HUDEP-2 (cell line): Measurements from ENCODE around the gene TOP3B.

ENCODE experiments used
- DNase-seq, 76 experiments: peaks; one replicate each; lab custom pipeline; 2025; ENCODE audit not compliant: unreplicated experiment in 76 of 76; lab: John Stamatoyannopoulos, UW

The TOP3B gene, protein sequence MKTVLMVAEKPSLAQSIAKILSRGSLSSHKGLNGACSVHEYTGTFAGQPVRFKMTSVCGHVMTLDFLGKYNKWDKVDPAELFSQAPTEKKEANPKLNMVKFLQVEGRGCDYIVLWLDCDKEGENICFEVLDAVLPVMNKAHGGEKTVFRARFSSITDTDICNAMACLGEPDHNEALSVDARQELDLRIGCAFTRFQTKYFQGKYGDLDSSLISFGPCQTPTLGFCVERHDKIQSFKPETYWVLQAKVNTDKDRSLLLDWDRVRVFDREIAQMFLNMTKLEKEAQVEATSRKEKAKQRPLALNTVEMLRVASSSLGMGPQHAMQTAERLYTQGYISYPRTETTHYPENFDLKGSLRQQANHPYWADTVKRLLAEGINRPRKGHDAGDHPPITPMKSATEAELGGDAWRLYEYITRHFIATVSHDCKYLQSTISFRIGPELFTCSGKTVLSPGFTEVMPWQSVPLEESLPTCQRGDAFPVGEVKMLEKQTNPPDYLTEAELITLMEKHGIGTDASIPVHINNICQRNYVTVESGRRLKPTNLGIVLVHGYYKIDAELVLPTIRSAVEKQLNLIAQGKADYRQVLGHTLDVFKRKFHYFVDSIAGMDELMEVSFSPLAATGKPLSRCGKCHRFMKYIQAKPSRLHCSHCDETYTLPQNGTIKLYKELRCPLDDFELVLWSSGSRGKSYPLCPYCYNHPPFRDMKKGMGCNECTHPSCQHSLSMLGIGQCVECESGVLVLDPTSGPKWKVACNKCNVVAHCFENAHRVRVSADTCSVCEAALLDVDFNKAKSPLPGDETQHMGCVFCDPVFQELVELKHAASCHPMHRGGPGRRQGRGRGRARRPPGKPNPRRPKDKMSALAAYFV

DNA sequence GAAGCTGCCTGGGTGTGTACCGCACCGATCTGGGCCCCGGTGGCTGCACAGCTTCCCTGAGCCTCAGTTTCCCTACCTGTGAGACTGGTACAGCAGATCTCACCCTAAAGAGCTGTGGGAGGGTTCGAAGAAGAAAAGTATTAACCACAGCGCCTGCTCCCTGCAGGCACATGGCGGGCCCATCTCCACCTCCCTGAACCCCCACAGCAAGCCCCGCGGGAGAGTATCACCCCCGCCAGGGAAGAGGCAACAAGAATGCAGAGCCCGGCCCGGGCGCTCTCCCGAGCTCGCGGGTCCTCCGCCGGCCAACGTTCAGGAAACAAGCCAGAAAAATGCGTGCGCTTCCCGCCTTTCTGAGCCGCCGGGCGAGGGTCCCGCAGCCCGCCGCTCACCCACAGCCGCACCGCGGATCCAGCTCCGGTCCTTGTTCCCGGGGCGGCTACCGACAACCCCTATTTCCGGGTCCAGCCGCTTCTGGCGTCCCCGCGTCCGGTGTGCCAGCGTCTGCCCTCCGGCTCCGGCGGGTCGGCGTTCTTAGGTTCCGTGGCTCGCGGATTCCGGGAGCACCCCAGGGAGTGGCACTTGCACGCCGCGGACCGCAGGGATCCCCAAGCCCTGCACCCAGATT, at the start of gene TOP3B:
Gene TOP3B, minus strand, starts transcription at position 450 of the 628 bp plus-strand sequence. CDS start 7,078 bp downstream, outside the sequence.
- peak in 72 of 76 experiments; percentile 7 to 80 (median 65) for DNase-seq

DNA sequence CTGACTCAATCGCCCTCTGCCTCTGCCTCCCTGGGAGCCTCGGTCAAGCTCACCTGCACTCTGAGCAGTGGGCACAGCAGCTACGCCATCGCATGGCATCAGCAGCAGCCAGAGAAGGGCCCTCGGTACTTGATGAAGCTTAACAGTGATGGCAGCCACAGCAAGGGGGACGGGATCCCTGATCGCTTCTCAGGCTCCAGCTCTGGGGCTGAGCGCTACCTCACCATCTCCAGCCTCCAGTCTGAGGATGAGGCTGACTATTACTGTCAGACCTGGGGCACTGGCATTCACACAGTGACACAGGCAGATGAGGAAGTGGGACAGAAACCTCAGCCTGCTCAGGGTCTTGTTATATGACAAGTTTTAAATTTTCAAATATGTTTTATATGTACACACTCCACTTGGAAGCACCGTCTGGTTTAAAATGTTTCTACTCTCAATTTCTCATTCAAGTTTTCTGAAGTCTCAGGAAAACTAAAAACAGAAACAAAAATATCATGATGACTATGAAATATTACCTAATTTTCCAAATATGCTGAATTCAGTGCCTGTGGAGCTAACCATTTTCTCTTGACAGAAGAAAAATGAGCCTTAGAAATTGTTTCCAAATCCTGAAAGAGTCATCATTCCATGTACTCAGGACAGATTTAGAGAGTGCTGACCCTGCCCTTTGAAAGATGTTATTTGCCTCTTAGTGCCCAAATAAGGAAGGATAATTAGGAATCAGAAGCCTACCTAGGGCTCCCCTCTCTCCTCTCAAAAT, 48.8 kb upstream of the TOP3B start:
- DNase-seq, result no peak

DNA sequence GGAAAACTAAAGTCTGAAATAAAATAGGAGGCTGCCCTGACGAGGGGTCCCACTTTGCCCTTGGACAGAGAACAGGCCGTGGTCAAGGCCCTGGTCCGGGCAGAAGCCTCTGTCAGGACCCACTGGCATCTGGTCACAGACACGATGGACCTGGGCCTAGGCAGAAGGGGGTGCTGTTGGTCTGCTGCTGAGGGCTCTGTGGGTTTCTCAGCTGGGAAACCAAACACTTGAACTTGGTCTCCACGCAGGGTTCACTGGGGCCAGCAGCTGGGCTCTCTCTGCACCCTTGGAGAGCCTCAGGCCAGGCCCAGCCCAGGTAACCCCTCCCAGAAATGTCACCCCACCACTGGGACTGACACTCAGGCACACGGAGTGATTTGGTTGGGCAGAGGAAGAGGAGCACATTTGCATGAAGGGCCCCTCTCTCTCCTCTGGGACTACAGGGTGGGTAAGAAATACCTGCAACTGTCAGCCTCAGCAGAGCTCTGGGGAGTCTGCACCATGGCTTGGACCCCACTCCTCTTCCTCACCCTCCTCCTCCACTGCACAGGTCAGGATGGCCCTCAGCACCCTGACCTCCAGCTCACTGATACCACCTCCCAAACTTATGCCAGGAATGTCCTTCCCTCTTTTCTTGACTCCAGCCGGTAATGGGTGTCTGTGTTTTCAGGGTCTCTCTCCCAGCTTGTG, 48.1 kb upstream of the TOP3B start:
- peak in 3 of 76 experiments; percentile 5 to 20 (median 6) for DNase-seq

DNA sequence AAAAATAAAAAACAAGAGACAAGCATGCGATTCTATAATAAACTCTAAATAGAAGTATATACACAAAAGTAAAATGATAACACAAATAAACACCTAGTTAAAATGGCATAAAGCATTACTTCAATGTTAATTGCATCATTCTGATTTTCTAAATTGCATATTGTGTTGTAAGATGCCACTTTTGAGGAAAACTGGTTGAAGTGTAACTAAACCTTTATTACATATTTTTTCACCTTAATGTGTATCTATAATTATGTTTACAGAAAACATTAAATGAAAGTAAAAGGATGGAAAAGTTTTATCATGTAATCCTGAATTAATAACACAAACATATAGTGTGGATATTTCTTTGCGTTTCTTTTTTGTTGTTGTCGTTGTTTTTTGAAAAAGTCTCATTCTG, 45.4 kb upstream of the TOP3B start:
- no peak for DNase-seq

DNA sequence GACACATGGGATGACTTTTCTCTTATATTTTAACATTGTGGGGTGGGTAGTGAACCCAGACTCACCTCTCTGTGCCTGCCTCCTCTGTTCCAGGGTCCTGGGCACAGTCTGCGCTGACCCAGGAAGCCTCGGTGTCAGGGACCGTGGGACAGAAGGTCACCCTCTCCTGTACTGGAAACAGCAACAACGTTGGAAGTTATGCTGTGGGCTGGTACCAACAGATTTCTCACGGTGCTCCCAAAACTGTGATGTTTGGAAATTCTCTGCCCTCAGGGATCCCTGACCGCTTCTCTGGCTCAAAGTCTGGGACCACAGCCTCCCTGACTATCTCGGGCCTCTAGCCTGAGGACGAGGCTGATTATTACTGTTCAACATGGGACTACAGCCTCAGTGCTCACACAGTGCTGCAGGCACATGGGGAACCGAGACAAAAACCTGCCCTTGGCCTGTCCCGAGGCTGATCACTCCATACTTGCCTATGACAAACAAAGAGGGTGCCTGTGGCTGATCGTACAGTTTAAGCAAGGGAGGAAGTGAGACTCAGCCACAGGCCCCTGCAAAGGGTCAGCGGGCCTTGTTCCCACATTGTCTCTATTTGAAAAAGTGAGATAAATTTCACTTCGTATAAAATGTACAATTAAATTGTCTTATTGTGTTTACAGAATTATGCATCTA, 43.7 kb upstream of the TOP3B start:
- no peak for DNase-seq

DNA sequence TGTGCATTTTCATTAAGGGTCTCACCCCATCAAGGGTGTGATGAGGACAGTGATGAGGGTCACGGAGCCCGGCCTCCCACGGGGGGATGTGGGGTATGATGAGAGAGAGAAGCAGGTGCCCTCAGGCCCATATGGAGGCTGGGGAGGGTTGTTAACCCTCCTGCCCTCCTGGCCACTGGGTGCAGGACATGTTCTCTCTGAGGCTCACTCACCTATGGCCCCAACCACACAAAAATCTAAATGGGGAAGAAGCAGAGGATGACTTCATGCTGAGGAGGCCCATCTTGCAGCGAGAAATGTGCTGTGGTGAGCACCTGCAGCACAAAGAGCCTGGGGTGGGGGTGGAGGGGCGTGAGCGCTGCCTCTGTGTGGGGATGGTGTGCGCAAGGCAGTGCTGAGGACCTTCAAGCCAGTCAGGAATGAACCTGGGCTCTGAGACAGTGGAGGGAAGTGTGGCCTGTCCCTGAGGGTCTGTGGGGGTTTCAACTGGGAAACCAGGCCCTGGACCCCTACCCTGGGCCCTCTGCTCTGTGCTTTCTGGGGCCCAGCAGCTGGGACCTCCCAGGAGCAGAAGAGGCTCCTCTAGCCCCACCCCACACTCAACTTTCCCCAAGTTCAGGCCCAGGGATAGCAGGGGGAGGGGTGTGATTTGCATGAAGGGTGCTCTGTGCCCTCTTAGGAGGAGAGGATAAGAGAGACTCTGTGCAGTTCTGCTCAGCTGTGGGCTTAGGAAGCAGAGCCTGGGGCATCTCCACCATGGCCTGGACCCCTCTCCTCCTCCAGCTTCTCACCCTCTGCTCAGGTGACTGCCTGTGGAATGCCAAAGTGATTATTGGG, 43.0 kb upstream of the TOP3B start:
- DNase-seq, result no peak

DNA sequence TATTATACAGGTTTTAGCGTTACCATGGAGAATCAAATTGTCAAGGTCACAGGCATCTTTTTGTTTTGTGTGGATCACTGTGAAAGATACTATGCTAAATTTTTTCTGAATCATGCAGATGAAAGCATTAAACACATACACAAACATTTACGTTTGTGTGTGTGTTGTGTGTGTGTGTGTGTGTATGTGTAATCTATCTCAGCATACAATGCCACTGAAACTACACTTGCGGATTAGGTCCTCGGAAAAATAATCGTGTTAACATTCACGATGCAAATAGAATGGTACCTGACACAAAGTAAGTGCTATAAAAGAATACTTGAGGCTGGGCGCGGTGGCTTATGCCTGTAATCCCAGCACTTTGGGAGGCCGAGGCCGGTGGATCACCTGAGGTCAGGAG, 41.9 kb upstream of the TOP3B start:
- DNase-seq, result no peak

DNA sequence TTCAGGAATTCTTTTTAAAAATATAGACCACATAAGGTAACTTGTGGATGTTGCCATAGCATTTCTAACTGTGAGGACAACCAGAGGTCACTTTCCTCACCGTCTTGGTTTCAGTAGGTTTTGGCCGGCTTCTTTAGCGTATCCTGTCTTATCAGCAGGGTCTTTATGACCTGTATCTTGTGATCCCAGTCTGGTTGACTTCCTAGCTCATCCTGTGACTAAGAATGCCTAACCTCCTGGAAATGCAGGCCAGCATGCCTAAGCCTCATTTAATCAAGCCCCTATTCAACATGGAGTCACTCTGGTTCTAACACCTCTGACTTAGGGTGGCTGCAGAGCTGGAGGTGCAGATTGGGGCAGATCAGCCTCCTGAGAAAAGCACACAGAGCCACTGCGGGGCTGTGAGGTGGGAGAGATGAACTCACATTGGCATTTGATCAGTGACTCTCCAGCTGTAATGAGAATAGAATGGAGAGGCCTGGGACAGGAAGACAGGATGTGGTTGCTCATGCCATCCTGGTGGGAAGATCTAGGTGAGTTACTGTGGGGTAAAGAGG, 41.1 kb upstream of the TOP3B start:
- no peak for DNase-seq

DNA sequence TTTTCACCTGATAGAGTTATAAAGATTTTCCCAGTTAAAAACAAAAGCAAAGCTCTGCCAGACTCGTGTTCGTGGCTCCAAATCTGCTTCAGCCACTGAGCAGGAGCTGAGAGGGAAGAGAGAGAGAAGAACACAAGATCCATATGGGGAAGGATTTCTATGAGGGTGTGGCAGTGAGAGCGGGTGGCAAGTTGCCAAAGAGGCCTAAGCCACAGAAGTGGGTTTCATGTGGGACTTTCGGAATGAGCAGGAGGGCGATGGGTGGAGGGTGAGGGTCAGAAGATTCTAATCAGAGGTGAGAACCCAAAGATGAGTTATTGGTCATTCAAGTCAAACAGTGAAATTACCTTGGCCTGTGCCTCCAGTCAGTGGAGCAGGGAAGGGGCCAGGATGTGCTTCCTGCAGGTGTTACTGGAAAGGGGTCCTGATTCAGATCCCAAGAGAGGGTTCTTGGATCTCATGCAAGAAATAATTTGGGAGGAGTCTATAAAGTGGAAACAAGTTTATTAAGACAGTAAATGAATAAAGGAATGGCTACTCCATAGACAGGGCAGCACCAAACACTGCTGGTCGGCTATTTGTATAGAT, 40.5 kb upstream of the TOP3B start:
- DNase-seq, result no peak

DNA sequence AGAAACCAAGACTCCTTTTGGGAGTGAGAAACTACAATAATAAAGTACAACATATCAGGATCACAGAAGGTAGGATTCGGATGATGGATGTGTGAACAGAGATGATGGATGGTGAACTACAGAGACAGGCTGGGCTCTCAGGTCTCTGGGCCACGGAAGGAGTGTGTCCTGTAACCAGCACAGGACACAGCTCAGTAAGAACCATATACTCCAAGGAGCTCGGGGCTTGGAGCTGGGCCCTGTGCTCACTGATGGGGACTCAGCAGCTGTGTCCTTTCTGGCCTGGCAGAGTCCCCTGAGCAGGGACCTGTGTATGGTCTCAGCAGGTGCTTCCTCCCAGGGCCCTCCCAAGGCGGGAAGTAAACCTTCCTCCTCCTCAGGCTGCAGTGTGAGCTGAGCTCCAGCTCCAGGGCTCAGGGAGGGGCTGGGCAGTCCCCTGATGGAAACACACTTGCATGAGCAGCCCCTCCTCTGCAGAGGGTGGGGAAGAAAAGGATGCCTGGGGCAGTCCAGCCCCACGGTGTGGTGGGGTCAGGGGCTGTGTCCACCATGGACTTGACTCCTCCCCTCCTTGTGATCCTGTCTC, 39.8 kb upstream of the TOP3B start:
- no peak for DNase-seq

DNA sequence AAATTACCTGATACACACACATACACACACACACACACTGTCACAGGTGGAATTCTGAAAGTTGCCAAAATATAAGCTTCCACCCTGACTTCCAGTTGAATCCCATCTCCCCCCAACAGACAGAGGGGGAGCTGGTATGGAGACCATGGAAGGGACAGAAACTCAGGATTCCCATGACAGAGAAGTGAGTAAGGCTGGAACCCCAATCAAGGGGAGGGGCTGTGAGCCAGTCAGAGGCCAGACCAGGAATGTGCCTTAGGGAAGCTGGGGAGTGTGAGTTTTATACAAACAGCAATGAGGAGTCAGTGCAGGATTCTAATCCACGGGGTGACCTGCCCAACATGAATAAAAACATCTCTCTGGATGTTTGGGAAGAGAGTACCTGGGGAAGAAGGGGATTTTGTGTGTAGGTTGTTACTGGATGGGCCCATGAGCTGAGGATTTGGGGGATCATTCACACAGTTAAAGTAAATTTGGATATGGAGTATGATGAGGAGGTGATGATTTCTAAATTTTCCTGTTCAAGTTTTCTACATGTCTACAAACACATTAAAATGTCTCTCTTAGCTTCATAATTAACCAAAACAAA, 38.7 kb upstream of the TOP3B start:
- no peak for DNase-seq

DNA sequence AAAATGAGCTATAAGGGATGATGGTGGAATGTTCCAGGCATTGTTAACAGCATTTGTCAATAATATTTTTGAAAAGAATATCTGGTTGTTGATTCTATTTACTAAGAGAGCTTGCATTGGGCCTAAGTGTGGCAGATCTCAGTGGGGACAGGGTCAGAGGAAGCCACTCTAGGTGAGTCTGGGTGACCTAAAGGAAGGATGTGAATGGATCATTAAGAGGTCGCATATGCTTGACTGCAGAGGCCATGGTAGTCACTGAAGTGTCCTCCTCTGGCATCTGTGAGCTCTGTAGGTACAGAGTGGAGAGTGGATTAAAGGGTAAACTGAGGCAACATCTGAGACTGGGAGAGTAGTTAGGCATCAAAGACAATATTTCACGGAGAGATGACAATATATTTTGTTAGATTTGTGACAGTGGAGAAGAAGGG, 37.9 kb upstream of the TOP3B start:
- no peak for DNase-seq

DNA sequence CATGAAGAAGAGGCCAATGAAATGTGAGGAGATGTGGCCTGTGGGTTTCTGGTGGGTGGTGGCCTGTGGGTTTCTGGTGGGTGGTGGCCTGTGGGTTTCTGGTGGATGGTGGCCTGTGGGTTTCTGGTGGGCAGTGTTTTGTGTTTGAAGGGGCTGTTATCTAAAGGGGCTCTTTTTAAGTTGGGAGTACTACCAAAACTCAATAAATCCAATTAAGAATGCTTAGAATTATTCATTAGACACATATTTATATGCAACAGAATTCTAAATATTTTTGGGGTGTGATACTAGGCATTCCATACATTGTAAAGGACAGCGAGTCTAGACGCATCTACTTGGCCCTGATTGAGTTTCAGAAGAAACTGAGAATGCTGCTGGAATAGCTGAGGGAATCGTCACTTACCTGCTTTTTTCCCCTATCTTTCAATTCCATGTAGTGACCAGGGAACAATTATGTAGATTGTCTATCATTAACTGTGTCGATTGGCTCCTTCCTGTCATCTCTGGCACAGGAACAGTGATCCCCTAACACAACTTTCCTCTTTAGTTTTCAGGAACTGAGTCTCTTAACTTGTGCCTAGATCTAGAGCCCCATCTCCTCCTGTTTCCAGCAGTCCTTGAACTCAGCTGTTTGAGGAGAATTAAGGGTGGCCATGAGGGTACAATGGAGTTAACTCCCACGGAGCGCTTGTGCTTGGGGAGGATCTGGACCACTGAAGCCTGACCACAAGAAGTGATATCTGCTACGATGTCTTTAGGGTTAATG, 37.3 kb upstream of the TOP3B start:
- no peak for DNase-seq

DNA sequence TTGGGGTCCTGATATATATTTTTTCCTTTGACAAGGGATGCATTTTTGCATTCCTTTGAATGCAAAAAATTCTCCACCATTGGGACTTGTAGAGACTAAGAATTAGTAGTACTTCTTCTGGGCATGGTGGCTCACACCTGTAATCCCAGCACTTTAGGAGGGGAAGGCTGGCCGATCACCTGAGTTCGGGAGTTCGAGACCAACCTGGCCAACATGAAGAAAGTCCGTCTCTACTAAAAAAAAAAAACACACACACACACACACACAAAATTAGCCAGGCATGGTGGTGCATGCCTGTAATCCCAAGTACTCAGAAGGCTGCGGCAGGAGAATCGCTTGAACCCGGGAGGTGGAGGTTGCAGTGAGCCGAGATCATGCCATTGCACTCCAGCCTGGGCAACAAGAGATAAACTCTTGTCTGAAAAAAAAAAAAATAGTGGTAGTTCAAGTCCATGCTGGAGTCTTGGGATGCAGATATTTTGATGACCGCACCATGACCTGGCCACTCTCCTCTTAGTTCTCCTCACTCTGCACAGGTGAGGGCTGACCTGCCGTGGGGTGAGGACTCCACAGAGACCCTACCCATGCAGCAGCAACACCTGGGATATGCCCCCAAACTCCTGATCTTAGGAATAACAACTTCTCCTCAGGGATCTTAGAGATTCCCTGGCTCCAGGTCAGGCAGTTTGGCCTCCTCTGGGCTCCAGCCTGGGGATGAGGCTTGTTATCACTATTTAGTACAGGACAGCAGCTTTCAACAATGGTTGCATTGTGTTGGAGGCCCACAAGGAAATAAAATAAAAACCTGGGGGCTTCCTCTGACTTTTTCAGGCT, 36.5 kb upstream of the TOP3B start:
- no peak for DNase-seq

DNA sequence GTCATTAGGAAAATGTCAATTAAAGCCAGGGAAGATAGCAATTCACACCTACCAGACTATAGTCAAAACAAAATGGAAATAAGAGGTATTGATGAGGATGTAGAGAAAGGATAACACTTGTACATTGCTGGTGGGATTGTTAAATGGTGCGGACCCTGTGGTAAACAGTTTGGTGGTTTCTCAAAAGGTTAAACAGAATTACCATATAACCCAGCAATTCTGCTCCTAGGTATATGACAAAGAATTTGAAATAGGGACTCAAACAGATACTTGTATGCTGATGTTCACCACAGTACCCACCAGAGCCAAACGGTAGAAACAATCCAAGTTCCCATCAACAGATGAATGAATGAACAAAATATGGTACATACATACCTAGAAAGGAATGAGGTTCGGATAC, 33.0 kb upstream of the TOP3B start:
- no peak for DNase-seq

DNA sequence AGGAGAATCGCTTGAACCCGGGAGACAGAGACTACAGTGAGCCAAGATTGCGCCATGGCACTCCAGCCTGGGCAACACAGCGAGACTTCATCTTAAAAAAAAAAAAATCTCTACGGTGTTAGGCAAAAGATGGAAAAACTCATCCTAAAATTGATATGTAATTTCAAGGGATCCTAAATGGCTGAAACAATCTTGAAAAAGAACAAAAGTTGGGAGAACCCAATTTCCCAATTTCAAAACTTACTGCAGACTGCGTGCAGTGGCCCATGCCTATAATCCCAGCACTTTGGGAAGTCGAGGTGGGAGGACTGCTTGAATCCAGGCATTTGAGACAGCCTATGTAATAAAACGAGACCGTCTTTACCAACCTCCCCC, 31.7 kb upstream of the TOP3B start:
- DNase-seq, result no peak
